ENCODE measurements around the gene AAGAB. TPM values are rescaled to one million over a fixed set of nuclear protein-coding genes. Genes with fewer than 3 reads are reported as not detected.
"Not testable (repeated sequence)": the region's sequence is repeated elsewhere in the genome, so short reads cannot be mapped to it uniquely, and the experiment has no call there.

The AAGAB gene
- total RNA-seq, 1 donor from 2014 or later = 50.9 TPM

- Mint-ChIP-seq H3K36me3 (no peaks in the 10 kb centered on the region), H3K27me3 (peaks cover 4% of the 10 kb centered on the region), H3K4me3 (no peak overlapping the region), H3K9me3 (no peaks in the 10 kb centered on the region), H3K4me1 (ENCODE audit: unreplicated experiment) (peaks cover 5% of the 10 kb centered on the region), H3K27ac (no peak overlapping the region)
- no peak for DNase-seq (ENCODE audit: extremely low spot score, unreplicated experiment)
- TF ChIP-seq, protein P1, sequence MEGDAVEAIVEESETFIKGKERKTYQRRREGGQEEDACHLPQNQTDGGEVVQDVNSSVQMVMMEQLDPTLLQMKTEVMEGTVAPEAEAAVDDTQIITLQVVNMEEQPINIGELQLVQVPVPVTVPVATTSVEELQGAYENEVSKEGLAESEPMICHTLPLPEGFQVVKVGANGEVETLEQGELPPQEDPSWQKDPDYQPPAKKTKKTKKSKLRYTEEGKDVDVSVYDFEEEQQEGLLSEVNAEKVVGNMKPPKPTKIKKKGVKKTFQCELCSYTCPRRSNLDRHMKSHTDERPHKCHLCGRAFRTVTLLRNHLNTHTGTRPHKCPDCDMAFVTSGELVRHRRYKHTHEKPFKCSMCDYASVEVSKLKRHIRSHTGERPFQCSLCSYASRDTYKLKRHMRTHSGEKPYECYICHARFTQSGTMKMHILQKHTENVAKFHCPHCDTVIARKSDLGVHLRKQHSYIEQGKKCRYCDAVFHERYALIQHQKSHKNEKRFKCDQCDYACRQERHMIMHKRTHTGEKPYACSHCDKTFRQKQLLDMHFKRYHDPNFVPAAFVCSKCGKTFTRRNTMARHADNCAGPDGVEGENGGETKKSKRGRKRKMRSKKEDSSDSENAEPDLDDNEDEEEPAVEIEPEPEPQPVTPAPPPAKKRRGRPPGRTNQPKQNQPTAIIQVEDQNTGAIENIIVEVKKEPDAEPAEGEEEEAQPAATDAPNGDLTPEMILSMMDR (conservative IDR thresholded peaks at IDR 0.05) = no peak
These were observed 41.7 kb upstream of the AAGAB start for GRCh38 chr15:67296188-67296587.

DNA sequence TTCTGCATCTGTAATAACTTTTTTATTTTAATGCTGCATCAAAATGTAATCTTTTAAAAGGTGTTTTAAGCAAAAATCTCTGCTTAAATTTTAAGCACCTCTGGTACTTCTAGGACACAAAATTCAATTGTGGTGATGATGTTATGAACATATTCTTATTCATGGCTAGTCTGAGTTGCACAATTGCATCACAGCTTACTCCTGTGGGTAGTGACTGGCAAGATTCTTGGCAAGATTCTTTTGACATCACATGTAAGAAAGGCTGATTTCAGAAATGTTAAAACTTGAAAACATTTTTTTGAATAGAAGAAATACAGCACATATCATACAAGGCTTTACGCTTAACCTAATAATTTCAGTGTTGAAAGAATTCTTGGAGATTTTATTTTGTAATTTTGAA lies 35.9 kb upstream of the AAGAB start:
- TF ChIP-seq, protein P1 (conservative IDR thresholded peaks at IDR 0.05) = no peak
- DNase-seq (ENCODE audit: extremely low spot score, unreplicated experiment) = no peak
- peaks cover 4% of the 10 kb centered on the region for H3K27me3 Mint-ChIP-seq

DNA sequence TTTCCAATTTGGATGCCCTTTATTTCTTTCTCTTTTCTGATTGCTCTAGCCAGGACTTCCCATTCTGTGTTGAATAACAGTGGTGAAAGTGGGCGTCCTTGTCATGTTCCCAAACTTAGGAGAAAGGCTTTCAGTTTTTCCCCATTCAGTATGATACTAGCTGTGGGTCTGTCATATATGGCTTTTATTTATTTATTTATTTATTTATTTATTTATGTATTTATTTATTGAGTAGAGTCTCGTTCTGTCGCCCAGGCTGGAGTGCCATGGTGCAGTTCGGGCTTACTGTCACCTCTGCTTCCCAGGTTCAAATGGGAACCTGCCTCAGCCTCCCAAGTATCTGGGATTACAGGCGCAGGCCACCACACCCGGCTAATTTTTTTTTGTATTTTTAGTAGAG lies 31.9 kb upstream of the AAGAB start:
- H3K36me3 Mint-ChIP-seq; H3K27ac Mint-ChIP-seq; H3K9me3 Mint-ChIP-seq; H3K4me3 Mint-ChIP-seq; DNase-seq (ENCODE audit: extremely low spot score, unreplicated experiment); H3K27me3 Mint-ChIP-seq; H3K4me1 Mint-ChIP-seq (ENCODE audit: unreplicated experiment): not testable (repeated sequence)

More for the DNA sequence above, 35.9 kb upstream of the AAGAB start:
- Mint-ChIP-seq H3K4me1 (ENCODE audit: unreplicated experiment) (no peaks in the 10 kb centered on the region), H3K4me3 (no peak overlapping the region), H3K36me3 (peaks cover 3% of the 10 kb centered on the region), H3K9me3 (peaks cover 3% of the 10 kb centered on the region), H3K27ac (no peak overlapping the region)

DNA sequence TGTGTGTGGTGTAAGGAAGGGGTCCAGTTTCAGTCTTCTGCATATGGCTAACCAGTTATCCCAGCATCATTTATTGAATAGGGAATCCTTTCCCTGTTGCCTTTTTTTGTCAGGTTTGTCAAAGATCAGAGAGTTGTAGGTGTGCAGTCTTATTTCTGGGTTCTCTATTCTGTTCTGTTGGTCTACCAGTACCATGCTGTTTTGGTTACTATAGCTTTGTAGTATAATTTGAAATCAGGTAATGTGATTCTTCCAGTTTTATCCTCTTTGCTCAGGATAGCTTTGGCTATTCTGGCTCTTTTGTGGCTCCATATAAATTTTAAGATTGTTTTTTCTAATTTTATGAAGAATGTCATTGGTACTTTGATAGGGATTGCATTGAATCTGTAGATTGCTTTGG lies 31.2 kb upstream of the AAGAB start:
- H3K27ac Mint-ChIP-seq; H3K4me1 Mint-ChIP-seq (ENCODE audit: unreplicated experiment); H3K27me3 Mint-ChIP-seq; H3K36me3 Mint-ChIP-seq; H3K9me3 Mint-ChIP-seq; DNase-seq (ENCODE audit: extremely low spot score, unreplicated experiment); H3K4me3 Mint-ChIP-seq: not testable (repeated sequence)

DNA sequence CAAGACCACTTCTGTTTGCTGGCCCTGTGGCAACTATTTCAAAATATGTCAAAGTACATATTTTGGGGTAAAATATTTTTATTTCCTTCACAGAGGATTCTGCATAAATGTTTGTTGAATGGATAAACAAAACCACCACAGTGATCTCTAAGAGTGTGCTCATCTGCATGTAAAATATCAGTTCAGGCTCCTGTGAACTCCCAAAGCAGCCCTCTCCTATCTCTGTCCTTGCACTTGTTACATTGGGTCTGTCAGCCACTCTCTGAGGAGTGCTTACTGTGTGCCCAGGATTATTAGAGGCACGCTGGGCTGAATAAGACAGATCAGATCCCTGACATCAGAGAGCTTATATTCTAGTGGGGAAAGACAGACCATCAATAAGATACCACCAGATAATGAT lies 27.3 kb upstream of the AAGAB start:
- Mint-ChIP-seq H3K27ac (no peak overlapping the region), H3K9me3 (peaks cover 5% of the 10 kb centered on the region)

GRCh38 chr15:67280217-67280616 lies 25.8 kb upstream of the AAGAB start:
- Mint-ChIP-seq H3K4me3 (no peak overlapping the region), H3K27ac (no peak overlapping the region), H3K4me1 (ENCODE audit: unreplicated experiment) (no peaks in the 10 kb centered on the region), H3K9me3 (peaks cover under 1% of the 10 kb centered on the region), H3K36me3 (peaks cover under 1% of the 10 kb centered on the region), H3K27me3 (no peaks in the 10 kb centered on the region)
- DNase-seq (ENCODE audit: extremely low spot score, unreplicated experiment) = no peak
- TF ChIP-seq, protein P1 (conservative IDR thresholded peaks at IDR 0.05) = no peak

More for the DNA sequence above, 27.3 kb upstream of the AAGAB start:
- Mint-ChIP-seq H3K36me3 (peaks cover 4% of the 10 kb centered on the region), H3K27me3 (no peaks in the 10 kb centered on the region), H3K4me1 (ENCODE audit: unreplicated experiment) (no peaks in the 10 kb centered on the region), H3K4me3 (no peak overlapping the region)
- TF ChIP-seq, protein P1 (conservative IDR thresholded peaks at IDR 0.05) = no peak
- no peak for DNase-seq (ENCODE audit: extremely low spot score, unreplicated experiment)

GRCh38 chr15:67276666-67277065 lies 22.2 kb upstream of the AAGAB start:
- Mint-ChIP-seq H3K36me3 (no peaks in the 10 kb centered on the region), H3K27me3 (no peaks in the 10 kb centered on the region), H3K4me3 (no peak overlapping the region), H3K27ac (no peak overlapping the region), H3K4me1 (ENCODE audit: unreplicated experiment) (no peaks in the 10 kb centered on the region), H3K9me3 (peaks cover 4% of the 10 kb centered on the region)
- TF ChIP-seq, protein P1 (conservative IDR thresholded peaks at IDR 0.05) = no peak
- no peak for DNase-seq (ENCODE audit: extremely low spot score, unreplicated experiment)

Measured in type B pancreatic cell (in vitro differentiated cells).